ENCODE results near the gene NXF1. TPM values are rescaled to one million over a fixed set of nuclear protein-coding genes. Genes with fewer than 3 reads are reported as not detected.

The NXF1 gene
- total RNA-seq, 2 experiments from 2014 or later = 343 to 358 TPM

DNA sequence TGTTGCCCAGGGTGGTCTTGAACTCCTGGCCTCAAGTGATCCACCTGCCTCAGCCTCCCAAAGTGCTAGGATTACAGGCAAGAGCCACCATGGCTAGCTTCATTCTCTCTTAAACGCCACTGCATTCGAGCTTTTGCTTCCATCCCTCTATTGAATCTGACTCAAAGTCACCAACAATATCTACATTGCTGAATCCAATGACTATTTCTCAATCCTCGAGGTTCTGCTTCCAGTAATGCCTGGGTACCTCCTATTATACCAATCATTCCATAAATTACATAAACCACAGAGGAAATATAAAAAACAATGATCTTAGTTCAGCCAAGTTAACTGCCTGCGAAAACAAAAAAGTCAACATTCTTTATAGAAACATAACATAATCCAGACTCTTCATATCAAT lies 11.9 kb upstream of the NXF1 start:
- no peaks in the 10 kb centered on the region for H3K4me1 Mint-ChIP-seq (ENCODE audit: low read depth)
- H3K9me3 Mint-ChIP-seq = no peaks in the 10 kb centered on the region
- H3K27ac Mint-ChIP-seq = no peak overlapping the region
- H3K4me1 ChIP-seq (ENCODE audit: insufficient read depth, low read length) = no peaks in the 10 kb centered on the region
- H3K36me3 Mint-ChIP-seq (ENCODE audit: low read depth) = peaks cover 36% of the 10 kb centered on the region
- no peak overlapping the region for H3K27ac ChIP-seq (ENCODE audit: low read depth in 1 of 2, low read length in 2 of 2)
- intact Hi-C loops (cut with DNase I, micrococcal nuclease) = no loop called here
- ChIA-PET POLR2A (interaction anchor here (1.1 to 2.5 kb wide), 5 partner anchors 11 to 38 kb away, joined by 4 to 7 read pairs (median 5); partner anchors contain the start of genes NXF1, STX5 and WDR74), CTCF (no interaction called here)
- ATAC-seq (ENCODE audit: poor library complexity) (no peak), DNase-seq (no peak)
- no peaks in the 10 kb centered on the region for H3K27me3 Mint-ChIP-seq
- H3K4me3 ChIP-seq (ENCODE audit: low read length) = no peak overlapping the region
- peaks cover 56% of the 10 kb centered on the region for H3K36me3 ChIP-seq (ENCODE audit: insufficient read depth, low read length)
- no peaks in the 10 kb centered on the region for H3K27me3 ChIP-seq (ENCODE audit: control insufficient read depth in 1 of 2, insufficient read depth in 2 of 2, low read length in 2 of 2)
- TF ChIP-seq, protein P1, sequence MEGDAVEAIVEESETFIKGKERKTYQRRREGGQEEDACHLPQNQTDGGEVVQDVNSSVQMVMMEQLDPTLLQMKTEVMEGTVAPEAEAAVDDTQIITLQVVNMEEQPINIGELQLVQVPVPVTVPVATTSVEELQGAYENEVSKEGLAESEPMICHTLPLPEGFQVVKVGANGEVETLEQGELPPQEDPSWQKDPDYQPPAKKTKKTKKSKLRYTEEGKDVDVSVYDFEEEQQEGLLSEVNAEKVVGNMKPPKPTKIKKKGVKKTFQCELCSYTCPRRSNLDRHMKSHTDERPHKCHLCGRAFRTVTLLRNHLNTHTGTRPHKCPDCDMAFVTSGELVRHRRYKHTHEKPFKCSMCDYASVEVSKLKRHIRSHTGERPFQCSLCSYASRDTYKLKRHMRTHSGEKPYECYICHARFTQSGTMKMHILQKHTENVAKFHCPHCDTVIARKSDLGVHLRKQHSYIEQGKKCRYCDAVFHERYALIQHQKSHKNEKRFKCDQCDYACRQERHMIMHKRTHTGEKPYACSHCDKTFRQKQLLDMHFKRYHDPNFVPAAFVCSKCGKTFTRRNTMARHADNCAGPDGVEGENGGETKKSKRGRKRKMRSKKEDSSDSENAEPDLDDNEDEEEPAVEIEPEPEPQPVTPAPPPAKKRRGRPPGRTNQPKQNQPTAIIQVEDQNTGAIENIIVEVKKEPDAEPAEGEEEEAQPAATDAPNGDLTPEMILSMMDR (IDR thresholded peaks at IDR 0.05) = no peak
- H3K4me3 Mint-ChIP-seq = no peak overlapping the region
- no peaks in the 10 kb centered on the region for H3K9me3 ChIP-seq (ENCODE audit: control insufficient read depth in 1 of 2, insufficient read depth in 1 of 2, low read length in 2 of 2)

DNA sequence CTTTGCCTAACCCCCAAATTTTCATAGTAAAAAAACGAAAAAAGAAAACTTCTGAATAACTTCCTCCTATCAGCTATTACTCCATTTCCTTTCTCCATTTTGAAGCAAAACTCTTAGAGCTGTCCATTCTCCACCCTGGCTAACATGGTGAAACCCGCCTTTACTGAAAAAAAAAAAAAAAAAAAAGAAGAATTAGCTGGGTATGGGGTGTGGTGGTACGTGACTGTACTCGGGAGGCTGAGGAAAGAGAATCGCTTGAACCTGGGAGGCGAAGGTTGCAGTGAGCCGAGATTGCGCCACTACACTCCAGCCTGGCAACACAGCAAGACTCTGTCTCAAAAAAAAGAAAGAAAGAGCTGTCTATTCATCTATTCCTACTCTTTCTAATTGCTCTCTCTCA lies 11.3 kb upstream of the NXF1 start:
- DNase-seq = peak in 2 of 14 experiments; percentile 32 to 48
- H3K27me3 ChIP-seq (ENCODE audit: control insufficient read depth in 1 of 2, insufficient read depth in 2 of 2, low read length in 2 of 2) = no peaks in the 10 kb centered on the region
- no peak overlapping the region for H3K27ac ChIP-seq (ENCODE audit: low read depth in 1 of 2, low read length in 2 of 2)
- no peaks in the 10 kb centered on the region for H3K9me3 ChIP-seq (ENCODE audit: control insufficient read depth in 1 of 2, insufficient read depth in 1 of 2, low read length in 2 of 2)
- H3K27ac Mint-ChIP-seq = no peak overlapping the region
- no peaks in the 10 kb centered on the region for H3K4me1 Mint-ChIP-seq (ENCODE audit: low read depth)
- CTCF ChIA-PET = interaction anchor here (0.7 kb wide), 1 partner anchor 17 kb away, joined by 4 read pairs; no protein-coding TSS in a partner anchor
- peaks cover 35% of the 10 kb centered on the region for H3K36me3 Mint-ChIP-seq (ENCODE audit: low read depth)
- intact Hi-C loops (cut with DNase I, micrococcal nuclease) = no loop called here
- H3K27me3 Mint-ChIP-seq = no peaks in the 10 kb centered on the region
- ATAC-seq (ENCODE audit: poor library complexity) = no peak
- H3K4me3 Mint-ChIP-seq = no peak overlapping the region
- no peaks in the 10 kb centered on the region for H3K4me1 ChIP-seq (ENCODE audit: insufficient read depth, low read length)
- peaks cover 51% of the 10 kb centered on the region for H3K36me3 ChIP-seq (ENCODE audit: insufficient read depth, low read length)
- H3K9me3 Mint-ChIP-seq = no peaks in the 10 kb centered on the region
- TF ChIP-seq, protein P1 (IDR thresholded peaks at IDR 0.05) = no peak
- H3K4me3 ChIP-seq (ENCODE audit: low read length) = no peak overlapping the region
- POLR2A ChIA-PET = interaction anchor here (0.9 to 2.5 kb wide), 6 partner anchors 11 to 39 kb away, joined by 3 to 7 read pairs (median 4); partner anchors contain the start of genes NXF1, STX5 and WDR74

- no peaks in the 10 kb centered on the region for H3K27me3 Mint-ChIP-seq
- H3K9me3 Mint-ChIP-seq = no peaks in the 10 kb centered on the region
- no peaks in the 10 kb centered on the region for H3K4me1 Mint-ChIP-seq (ENCODE audit: low read depth)
- POLR2A ChIA-PET = interaction anchor here (0.8 to 1.2 kb wide), 3 partner anchors 16 to 84 kb away, joined by 4 to 5 read pairs (median 5); partner anchors contain the start of gene HNRNPUL2
- CTCF ChIA-PET = interaction anchor here (0.9 to 1.2 kb wide), 2 partner anchors 16 to 25 kb away, joined by 4 to 6 read pairs; no protein-coding TSS in a partner anchor
- Histone ChIP-seq H3K36me3 (ENCODE audit: insufficient read depth, low read length) (peaks cover 17% of the 10 kb centered on the region), H3K27me3 (ENCODE audit: control insufficient read depth in 1 of 2, insufficient read depth in 2 of 2, low read length in 2 of 2) (no peaks in the 10 kb centered on the region), H3K27ac (ENCODE audit: low read depth in 1 of 2, low read length in 2 of 2) (no peak overlapping the region), H3K4me1 (ENCODE audit: insufficient read depth, low read length) (no peaks in the 10 kb centered on the region), H3K4me3 (ENCODE audit: low read length) (no peak overlapping the region), H3K9me3 (ENCODE audit: control insufficient read depth in 1 of 2, insufficient read depth in 1 of 2, low read length in 2 of 2) (no peaks in the 10 kb centered on the region)
- DNase-seq (no peak), ATAC-seq (ENCODE audit: poor library complexity) (no peak)
- no peak overlapping the region for H3K27ac Mint-ChIP-seq
- intact Hi-C loops (cut with DNase I, micrococcal nuclease) = no loop called here
- H3K36me3 Mint-ChIP-seq (ENCODE audit: low read depth) = peaks cover 5% of the 10 kb centered on the region
- no peak overlapping the region for H3K4me3 Mint-ChIP-seq
- TF ChIP-seq, protein P1 (IDR thresholded peaks at IDR 0.05) = no peak
Measured at GRCh38 chr11:62811659-62812058, 6.4 kb upstream of the NXF1 start.
